GM21447 (cell line): ENCODE measurements around the gene GPC6.
"Not testable (repeated sequence)": the region's sequence is repeated elsewhere in the genome, so short reads cannot be mapped to it uniquely, and the experiment has no call there.

Experiments used
- ATAC-seq: cut with Tn5 transposase; IDR thresholded peaks from one replicate; pipeline ENCODE4 v1.9.1; 2021; ENCODE audit not compliant: unreplicated experiment

GPC6 gene

GRCh38 chr13:94268661-94269060 is 1042.1 kb downstream of the GPC6 start:
- ATAC-seq: no peak

DNA sequence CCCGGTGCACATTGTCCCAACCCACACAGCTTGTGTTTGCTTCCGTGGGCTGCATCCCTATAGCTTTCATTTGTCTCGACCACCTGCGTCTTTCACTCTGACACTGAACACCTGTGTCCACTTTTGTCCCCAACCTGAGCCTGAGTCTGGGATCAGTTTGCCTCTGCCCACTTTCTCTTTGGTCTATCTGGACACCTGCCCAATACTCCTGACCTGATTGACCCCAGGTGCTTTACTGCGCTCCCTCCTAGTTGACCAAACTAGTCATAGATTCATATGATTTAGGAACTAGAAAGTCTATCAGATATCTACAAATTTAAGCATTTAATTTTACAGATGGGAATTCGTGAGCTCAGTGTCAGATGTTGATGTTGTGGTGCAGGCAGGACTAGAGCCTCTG is 1043.0 kb downstream of the GPC6 start:
- no peak for ATAC-seq

DNA sequence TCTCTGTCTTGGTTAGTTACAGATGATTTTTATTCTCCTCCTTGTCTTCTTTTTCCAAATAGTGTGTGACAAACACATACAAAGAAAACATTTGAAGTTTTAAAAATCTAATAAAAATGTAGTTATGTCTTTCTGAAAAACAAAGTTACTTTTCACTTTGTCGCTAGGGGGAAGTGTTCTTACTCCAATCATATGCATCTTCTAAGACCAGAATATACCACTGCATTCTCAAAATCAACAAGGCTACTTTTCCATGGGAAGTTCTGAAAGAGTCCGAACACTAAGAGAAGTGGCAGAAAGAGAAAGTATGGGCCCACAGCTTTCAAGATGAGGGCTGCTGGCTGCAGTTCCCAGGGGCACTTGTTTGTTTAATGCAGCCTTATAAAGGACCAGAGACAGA is 1043.9 kb downstream of the GPC6 start:
- ATAC-seq: no peak

DNA sequence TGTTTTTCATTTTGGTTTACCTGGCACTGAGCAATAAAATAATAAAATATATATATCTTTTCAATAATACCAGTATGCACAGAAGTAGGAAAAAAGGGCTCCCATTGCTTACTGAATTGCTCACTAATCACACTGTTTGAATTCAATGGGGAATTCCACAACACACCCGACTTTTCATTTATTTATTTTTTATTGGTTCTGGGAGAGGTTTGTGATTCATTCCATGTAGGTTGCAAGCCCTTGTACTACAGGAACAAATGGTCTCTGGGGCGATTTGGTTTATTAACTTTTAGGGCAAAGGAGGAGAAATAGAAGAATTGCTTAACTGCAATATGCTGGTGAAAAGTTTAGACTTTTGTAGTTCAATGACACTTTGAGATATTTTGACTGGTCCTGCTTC is 1045.4 kb downstream of the GPC6 start:
- ATAC-seq: no peak

GRCh38 chr13:94280349-94280748 is 1053.7 kb downstream of the GPC6 start:
- ATAC-seq: no peak

GRCh38 chr13:94280845-94281244 is 1054.2 kb downstream of the GPC6 start:
- ATAC-seq: no peak

- no peak for ATAC-seq
These were observed 1060.0 kb downstream of the GPC6 start for GRCh38 chr13:94286581-94286980.

DNA sequence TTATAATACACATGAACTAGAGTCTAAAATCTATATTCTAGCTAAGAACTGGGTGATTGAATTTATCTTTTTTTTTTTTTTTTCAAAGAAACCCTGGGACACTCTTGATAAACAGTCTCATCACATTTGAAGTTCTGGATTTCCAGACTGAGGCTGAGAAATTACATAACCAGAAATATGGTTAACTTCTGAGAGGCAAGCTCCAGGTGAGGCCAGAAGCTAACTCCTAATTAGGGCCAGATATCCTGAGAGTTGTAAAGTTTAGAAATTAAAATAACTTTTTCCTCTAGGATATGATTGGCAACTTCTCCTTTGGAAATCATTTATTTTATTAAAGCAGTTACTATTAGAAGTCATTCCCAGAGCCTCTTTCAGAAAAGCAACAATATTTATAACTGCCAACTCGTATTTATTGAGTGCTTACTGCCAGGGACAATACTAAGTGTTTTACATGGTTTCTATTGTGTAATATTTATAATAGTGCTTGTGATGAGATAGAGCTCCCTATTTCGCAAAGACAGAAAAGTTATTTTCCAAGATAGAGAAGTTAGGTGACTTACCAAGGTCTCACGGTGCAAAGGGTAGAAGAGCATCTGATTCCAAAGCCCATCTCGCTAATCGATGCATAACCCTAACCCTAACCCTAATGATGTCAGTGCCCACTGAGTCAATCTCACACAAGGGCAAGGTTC is 1065.2 kb downstream of the GPC6 start:
- ATAC-seq: no peak

- no peak for ATAC-seq
These were observed 1065.7 kb downstream of the GPC6 start for GRCh38 chr13:94292323-94292640.

- no peak for ATAC-seq
These were observed 1069.9 kb downstream of the GPC6 start for GRCh38 chr13:94296471-94296870.

DNA sequence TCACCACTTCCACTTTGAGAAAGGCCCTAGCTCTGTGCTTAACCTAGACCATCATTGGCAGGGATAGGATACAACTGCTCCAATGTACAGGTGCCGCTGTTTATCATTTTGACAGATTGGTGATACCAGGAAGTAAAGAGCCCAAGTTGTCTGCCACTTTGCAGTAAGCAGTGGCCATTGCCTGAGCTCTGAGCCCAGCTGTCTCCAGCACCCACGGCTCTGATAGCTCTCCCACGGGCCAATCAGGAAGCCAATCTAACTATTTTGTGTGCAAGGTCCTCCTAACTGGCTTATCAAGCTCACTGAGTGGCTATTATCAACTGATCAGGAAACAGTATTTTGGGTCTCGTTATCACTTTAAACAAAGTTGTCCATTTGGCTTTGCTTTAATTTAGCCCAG is 1071.7 kb downstream of the GPC6 start:
- ATAC-seq: no peak

GRCh38 chr13:94300401-94300800 is 1073.8 kb downstream of the GPC6 start:
- no peak for ATAC-seq

- no peak for ATAC-seq
These were observed 1074.9 kb downstream of the GPC6 start for GRCh38 chr13:94301487-94301886.

DNA sequence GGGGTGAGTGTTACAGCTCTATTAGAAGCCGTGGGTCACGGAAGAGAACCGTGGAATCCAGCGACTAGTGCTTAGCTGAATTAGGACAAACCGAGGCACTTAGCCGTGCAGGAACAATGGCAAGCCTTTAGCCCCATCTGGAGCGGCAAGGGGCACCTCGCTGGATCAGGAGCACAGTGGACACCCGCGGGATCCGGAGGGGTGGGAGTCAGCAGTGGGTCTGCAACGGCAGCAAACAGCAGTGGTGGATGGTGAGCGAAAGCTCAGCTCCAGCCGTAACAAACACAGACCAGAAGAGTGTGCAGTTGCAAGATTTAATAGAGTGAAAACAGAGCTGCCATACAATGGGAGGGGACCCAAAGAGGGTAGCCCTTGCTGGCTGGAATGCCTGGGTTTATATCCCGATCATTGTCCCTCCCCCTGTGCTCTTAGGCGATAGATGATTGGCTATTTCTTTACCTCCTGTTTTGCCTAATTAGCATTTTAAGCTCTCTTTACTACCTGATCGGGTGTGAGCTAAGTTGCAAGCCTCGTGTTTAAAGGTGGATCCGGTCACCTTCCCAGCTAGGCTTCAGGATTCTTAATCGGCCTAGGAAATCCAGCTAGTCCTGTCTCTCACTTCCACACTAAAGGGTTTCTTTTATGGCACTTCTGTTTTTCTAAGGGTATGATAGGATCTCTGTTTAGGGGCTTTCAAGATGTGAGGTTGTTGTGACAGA is 1076.4 kb downstream of the GPC6 start:
- not testable (repeated sequence) for ATAC-seq

DNA sequence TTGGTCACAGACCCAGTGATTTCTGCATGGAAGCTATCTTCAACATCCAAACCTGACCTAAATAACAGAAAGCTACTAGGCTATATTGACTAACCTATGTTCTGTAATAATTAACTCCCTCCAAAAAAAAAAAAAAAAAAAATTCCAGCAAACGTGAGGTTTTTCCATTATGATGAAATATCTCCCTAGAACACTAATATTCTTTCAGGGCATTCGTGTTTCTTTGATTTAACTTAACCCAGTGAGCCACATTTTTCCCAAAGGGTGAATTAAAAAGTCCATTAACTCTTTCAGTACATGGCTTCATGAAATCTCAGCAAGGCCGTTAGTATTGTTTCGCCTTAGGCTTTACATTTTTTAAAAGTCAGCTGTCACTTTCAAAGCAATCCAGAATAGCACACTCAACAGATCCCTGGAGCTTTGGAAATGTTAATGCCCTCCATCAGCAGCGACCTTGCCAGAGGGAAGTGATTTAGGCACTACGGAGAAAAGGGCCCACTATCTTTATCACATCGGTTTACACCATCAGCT is 1077.1 kb downstream of the GPC6 start:
- ATAC-seq: no peak

GRCh38 chr13:94305033-94305432 is 1078.4 kb downstream of the GPC6 start:
- no peak for ATAC-seq

DNA sequence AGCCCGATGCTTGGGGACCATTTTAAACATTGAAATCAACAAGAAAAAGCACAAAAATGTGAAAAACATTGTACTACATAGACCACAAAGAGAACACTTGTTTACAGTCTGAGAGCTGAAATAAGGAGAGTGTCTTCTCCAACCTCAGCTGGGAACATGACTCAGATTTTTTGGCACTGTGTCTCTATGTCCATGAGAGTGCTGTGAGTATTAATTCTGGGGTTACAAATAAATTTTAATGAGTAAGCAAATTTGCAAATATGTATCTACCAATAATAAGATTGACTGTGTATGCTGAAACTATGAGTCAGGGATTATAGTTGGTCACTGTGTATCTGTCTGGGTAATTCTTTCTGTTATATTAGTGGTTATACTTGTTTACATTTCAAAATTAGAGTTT is 1078.9 kb downstream of the GPC6 start:
- no peak for ATAC-seq

GRCh38 chr13:94305934-94306333 is 1079.3 kb downstream of the GPC6 start:
- no peak for ATAC-seq

DNA sequence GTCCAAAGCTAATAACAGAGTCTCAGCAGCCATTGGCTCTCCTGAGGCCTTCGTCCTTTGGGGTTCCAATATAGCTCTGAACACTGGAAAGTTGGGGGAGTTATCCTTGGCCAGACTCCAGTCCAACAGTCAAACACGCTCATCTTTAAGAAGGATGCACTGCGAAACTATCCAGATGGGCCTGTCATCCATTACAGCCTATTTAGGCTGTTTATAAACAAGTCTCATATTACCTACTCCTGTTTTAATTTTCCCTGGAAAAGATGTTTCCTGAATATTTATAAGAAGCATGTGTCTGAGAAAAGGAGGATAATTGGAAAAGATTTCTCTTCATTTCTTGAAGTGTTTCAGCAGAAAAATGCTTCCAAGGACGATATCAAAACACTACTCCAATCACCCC is 1082.2 kb downstream of the GPC6 start:
- ATAC-seq: no peak

DNA sequence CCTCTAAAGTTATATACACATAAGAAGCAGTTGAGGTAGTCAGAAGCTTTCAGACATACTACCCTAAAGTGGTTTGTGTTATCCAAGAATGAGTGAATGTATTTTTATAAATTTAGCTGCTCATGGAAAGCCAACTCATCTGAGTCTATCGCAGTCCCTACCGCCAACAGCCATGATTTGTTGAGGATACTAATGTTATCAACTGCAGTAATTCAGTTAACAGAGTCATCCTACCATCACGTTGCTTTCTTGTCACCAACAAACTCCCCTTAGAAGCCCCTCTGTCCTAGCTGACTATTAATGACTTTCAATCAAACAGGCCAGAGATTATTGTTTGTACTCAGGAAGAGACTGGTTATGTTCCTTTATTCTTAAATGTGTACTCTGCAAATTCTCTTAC is 1083.0 kb downstream of the GPC6 start:
- no peak for ATAC-seq

DNA sequence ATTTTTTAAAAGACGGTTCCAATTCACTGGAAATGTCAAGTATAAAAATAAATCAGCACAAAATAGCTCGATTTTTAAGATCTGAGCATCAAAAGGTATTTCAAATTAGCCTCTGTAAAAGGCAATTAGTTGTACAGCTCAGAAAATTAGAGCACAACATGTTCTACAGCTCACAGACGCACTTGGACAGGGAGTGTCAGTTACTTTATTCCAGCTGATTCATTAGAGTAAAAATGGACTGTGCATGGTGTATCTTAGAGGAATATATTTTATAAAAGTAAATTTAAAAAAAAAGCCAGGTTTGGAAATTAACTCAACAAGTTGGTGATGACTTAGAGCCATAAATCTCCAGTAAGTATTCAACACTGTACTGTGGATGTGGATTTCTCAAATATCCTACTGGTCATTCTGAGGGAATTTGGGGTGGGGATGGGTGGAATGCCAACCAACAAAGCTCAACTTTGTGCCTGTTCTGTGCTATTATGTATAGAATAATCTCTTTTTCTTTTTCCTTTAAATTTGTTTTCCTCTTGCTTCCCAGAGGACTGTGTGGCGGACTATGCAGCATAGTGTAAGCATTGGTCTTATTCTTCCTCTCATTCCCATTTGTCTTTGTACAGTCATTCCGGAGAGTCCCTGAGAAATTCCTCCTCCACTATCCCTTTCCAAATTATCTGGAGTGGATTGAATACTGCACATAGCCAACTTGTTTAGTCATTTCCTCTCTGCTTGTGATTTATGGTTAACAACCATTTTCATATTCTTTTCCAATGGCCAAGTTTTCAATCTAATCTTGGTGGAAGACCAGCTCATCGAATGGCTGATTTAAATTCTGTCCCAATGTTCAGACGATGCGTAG is 1083.6 kb downstream of the GPC6 start:
- ATAC-seq: no peak

DNA sequence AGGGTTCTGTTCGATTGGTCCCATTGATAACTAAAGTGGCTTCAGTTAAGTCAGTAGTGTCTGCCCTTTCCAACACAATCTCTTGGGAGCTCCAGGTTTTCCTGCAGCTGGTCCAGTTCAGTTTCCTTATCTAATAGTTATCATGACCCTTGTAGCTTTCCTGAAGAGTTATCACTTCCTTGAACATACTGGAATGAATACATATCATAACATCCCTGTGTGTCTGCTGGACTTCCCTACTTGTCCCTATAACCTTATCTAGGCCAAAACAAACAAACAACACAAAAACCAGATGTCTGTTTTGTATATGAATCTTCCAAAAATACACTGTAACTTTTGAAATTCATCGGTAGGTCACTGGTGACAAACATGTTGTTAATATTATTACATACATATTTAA is 1085.3 kb downstream of the GPC6 start:
- no peak for ATAC-seq
